Tongue (tissue), 2 donors: ENCODE data around the gene ZNF385A. TPM values are rescaled to one million over a fixed set of nuclear protein-coding genes. Genes with fewer than 3 reads are reported as not detected.
A peak's percentile ranks its signal among the peaks of the same experiment; 100 is the strongest.

Source experiments
- DNase-seq: peaks from one replicate; pipeline ENCODE4 v3.0.0-alpha.2; 2015
- total RNA-seq: library from RNA; depleted of rRNA; stranded (reverse); fragments of >200 nt; gene quantifications from one replicate; pipeline ENCODE4 v1.2.3, GENCODE V29; 2014

ZNF385A gene
- total RNA-seq, 1 donor from 2014 or later: 30.4 TPM

DNA sequence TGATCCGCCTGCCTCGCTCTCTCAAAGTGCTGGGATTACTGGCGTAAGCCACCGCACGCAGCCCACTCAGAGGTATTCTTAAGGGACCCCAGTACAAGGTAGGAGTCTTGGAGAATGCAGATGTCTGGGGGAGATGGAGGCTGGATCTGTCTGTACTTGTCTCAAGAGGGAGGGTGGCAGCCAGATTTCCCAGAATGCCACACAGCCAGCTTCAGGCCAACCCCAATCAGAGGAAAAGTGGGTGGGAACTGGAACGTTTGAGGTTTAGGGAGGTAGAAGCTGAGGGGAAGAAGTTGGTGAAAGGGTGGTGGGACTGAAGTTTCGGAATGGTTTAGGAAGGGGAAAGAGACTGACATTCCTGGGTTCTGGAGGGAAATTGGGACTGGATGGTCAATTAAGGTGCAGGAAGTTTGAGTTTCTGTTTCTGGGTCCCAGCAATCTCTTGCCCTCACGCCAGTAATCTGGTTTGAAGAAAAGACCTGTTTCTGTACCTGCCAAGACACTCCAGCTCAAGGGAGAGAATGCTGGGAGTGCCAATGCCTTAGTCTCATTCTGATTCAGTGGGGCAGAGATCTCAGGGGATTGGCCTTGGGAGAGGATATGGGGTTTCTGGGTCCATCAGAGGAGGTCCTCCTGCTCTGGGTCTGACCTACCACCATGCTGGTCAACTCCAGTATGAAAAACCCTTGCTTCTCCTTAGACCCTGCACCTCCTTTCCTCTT lies 8.1 kb upstream of the ZNF385A start:
- DNase-seq: no peak

DNA sequence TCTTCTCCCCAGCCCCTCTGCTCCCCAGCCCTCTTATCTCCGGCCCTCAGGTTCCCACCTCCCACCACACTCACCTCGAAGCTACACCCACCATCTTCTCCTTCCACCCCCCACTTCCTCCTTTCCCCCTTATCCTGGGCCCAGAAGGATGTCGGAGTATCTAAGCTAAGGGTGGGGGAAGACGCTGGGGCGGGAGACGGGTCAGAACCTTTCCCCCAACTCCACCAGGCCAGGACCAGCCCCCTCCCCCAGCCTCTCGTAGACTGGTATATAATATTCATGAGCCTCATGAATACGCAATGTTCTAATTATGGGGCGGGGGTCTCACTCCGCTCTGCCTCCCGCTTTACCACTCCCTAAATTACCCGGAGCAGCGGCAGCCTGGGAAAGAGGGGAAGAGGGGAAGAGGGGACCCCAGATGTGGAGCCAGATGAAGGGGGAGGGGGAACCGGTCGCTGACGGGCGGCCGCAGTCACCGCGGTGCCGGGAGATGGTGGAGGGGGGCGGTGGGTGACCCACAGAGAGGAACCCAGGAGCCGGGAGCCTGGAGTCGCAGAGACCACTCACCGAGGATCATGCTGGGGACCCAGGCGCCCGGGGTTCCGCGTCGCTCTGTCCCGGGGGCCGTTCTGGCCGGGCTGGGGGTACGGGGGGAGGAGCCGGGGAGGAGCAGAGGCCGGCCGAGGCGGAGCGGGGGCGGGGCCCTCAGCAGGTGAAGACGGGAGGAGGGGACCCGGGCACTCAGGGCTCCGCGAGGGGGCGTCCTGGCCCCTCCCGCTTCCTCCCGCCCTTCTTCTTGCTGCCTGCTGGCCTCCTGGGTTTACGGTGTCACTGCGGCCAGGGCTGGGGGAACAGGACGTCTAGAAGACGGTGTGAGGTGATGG lies 6.4 kb upstream of the ZNF385A start:
- DNase-seq: peak; percentile 65

DNA sequence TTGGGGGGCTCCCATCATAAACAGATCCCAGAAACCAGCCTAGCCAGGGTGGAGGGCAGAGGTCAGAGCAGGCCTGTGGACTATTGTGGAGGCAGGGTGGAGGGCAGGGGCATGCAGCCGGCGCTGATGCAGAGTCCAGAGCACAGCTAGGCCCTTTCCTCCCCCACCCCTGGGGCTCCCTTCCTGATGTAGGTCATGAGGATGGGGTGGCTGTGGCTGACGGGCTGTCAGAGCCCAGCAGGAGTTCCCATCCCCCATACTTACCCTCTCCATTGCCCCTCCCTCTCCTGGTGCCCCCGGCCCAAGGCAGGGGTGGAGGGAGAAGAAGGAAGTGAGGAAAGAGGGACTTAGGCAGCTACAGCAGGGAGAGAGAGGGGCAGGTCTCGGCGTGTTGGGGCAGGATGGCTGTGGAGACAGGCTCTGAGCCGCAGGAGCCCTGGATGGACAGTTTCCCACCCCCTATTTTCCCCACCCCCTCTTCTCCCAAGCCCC lies 5.7 kb upstream of the ZNF385A start:
- DNase-seq: no peak

DNA sequence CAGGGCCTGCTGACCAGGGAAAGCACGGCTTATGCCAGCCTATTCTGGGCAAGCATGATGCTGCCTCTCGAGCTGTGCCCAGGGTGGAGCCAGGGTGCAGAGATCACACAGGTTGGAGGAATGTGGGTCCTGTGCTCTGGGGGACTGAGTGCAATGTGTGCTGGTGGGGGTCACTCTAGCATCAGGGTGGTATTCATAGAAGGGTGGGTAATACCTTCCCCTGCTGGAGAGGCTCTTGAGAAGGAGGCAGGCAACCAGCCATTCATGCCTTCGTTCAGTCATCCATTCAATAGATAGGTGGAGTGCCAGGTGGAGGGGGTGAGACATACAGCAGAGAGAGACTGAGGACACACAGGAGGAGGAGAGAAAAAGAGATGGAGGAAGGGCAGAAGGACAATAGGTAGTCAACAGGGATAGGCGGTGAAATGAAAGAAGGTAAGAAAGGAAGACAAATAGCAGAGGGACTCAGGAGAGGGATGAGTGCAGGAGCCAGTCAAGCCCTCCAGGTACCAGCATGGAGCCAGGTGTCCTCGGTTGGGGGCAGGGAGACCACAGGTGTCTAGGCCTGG lies 5.2 kb upstream of the ZNF385A start:
- DNase-seq: no peak

DNA sequence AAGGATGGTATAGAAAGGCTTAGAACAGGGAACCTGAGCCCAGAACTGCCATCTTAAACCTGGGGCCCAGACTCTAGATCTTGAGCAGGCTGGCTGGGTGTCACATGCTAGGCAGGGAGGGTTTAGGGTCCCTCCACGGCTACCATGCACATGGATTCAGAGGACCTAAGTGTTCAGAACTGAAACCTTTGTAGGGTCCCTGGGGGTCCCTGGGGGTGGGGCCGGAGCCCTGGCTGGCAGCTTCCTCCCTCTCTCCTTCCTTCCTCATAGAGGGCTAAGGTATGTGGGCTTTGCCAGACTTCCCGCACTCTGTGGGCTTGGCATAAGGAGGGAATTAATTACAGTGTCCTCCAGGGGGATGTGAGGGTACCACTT lies 4.6 kb upstream of the ZNF385A start:
- DNase-seq: no peak

DNA sequence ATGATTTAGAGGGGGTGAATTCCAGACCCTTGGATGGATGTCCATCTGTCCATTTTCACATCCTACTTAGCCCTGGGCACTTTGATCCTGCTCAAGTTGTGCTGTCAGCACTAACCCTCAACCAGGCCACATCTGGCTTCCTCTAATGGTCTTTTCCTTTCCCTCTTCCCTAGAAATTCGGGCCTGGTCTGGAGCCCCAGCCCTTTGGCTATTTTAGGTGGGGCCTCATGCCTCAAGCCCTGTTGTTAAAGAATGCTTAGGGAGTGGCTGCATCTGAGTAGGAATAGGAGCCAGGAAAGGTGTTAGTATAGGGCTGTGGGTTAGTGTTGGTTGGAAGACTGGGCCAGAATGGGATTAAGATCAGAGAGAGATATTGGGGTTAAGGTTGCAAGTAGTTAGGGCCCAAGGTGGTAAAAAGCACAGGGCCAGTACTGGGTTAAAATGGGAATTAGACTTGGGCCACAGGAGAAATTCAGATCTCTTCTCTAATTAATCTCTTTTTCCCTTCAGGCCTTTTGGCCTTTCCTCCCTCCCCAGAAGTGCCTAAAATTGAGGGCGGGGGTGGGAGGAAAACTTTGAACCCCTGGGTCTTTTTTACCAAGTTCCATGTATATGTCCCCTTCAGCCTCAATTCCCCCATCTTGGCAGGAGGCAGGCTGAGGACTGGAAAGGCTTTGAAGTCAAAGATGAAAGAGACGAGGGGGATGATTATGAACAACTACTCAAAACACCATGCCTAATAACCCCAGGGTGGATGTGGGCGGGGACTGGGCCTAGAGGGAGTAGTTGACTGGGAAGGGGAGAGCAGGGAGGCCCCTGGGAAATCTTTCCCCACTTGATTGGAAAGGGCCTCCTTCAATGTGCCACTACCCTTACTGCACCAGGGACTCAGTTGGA lies 4.0 kb upstream of the ZNF385A start:
- DNase-seq: no peak

DNA sequence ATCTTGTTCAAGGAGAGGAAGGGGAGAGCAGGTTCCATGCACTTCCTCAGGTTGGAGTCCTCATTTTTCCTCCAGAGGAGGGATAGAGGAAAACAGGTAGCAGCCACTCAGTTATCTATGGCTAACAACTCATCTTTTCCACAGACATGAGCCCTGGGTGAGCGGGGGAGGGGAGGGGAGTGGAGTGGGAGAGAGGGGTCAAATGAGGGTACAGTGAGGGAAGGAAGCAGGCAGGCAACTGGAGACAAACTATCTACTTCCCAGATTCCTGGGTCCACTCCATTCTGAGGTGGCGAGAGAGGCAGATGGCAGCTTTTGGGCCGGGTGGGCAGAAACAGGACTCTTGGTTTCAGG lies 2.6 kb upstream of the ZNF385A start:
- DNase-seq: no peak

DNA sequence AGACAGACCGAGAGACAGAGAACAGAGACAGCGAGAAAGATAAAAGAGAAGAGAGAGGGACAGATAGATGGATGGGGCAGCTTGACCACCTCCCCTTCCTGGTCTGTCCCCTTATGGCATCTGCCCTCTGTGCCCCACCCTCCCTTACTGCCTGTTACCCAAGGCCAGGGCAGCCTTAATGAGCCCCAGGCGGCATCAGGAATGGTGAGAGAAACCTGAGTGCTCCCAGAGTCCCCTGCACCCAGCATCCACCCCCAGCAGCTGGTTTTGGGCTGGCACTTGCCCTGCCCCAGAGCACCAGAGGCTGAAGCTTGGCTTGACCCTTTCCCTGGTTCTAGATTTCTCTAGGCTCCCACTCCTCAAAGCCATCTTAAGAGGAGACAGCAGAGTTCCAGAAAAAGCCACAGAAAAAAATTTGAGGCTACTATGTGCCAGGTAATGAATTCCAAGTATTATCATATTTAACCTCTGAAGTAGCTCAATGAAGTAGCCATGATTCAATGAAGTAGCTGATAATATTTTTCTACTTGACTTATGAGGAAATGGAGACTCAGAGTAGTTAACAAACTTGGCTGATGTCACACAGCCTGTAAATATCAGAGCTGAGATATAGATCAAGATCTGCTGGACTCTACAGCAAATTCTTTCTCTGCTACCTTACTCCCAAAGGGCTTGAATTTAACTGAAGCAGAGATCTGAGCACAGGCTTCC lies 2.0 kb upstream of the ZNF385A start:
- no peak for DNase-seq

DNA sequence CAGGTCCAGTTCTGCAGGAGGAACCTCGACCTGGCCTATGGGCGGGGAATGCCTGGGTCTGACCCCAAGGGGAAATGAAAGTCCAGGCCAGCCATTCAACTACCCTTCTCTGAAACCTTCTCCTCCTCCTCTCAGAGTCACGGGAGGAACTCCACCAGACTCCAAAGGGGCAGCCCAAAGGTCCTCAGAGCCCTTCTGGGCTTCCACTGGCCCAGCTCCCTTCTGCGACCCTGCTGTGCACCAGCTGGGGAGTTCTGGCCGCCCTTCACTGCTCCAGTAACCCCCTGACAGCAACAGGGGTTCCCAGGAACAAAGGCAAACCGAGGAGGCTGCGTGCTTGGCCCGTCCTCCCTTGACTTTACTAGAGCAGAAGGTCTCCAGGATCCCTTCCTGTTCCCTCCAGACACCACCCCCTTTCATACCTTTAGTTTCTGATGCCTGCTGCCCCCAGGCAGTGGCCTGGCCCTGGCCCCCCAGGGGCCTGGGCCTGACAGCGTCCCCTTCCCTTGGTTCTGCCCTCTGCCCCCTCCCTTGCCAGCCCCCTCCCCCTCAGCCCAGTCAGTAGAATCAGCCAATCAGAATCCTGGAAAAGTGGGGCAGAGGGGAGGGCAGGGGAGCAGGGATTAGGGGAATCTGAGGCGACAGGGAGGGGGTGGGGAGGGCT lies 850 bp upstream of the ZNF385A start:
- peak; percentile 52 for DNase-seq

DNA sequence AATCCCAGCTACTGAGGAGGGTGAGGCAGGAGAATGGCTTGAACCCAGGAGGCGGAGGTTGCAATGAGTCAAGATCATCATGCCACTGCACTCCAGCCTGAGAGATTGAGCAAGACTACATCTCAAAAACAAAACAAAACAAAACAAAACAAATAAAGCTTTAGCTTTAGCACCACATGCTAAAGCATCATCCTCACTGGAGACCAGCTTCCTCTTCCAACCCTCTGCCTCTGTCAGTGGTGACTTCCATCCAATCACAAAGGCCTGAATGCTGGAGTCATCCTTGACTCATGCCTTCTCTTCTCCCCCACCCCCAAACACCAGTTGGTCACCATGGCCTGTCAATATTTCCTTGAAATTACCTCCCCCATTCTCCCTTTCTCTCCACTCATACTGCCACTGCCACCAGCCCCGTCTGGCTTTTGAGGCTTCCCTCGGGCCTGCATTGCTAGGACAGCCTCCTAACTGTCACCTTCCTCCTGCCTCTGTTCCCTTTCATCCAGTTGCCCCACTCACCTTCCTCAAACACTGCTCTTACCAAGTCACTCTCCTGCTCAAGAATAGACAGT lies 1.4 kb downstream of the ZNF385A start:
- no peak for DNase-seq

DNA sequence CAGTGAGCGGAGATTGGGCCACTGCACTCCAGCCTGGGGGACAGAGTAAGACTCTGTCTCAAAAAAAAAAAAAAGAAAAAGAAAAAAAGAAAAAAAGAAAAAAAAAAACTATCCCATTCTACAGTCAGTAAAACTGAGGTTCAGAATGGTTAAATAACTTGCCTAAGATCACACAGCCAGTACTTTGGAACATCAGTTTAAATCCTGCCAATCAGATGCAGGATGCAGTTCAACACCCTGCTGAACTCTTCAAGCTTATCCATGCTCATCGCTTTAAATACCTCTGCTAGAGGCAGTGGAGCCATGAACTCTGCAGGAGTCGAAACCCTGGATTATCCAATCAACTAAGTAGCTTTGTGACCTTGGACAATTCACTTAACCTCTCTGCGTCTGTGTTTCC lies 3.4 kb downstream of the ZNF385A start:
- DNase-seq: no peak

DNA sequence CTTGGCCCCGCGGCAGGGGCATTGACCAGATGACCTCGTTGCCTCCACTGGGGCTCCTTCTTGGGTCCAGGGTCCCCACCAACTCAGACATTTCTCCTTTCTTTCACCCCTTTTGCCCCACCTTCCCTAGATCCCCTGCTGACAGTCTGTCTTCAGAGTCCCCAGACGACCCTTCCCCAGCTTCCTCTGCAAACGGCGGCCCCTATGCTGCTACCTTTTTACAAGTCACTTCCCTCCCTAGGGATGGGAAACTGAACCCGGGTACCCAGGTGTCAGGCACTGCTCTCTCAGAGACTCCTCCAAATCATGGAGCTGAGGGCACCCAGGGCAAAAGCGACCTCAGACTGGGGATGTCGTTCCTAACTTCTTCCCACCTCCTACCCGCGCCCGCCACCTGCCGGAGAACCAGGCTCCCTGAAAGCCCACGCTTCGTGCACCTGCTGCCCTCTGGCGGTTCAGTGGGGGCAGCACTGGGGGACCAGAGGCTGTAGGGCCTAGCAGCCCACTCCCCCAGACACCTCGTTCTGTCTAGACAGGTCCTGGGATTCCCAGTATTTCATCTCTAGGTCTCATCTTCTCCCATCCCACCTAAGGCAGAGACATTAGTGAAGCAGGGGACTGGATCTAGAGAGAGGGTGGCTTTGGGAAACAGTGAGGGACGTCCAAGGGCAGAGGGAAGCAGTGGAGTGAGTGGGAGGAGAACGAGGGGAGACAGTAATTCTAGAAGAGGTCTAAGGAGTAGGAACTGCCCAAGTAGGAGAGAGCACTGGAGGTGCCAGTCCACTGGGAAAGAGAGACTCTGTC lies 4.9 kb downstream of the ZNF385A start:
- peak; percentile 96 for DNase-seq

DNA sequence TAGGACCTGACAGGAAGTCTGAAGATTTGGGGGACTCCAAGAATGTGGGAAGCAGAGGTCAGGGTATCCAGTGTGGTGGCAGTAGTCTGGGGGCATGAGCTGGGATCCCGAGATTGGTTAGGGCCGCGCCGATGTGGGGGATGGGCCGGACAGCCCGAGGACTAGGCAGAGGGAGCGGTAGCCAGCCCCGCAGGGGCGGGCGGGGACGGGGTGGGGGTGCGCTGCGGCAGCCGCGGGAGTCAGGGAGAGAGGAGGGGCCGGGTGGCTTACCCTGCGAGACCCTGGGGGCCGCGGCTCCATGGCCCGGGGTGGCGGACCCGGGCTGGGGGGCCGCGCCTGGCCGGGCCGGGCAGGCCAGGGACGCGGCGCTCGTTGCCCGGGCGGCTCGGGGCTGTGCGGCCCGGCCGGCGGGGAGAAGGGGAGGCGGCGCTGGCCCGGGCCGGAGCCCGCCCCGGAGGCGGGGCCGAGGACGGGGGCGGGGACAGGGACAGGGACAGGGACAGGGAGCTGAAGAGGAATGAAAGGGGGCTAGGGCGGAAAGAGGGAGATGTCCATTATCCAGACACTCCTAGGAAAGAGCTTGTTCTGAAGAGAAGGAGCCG lies 5.6 kb downstream of the ZNF385A start:
- DNase-seq: peak; percentile 73

DNA sequence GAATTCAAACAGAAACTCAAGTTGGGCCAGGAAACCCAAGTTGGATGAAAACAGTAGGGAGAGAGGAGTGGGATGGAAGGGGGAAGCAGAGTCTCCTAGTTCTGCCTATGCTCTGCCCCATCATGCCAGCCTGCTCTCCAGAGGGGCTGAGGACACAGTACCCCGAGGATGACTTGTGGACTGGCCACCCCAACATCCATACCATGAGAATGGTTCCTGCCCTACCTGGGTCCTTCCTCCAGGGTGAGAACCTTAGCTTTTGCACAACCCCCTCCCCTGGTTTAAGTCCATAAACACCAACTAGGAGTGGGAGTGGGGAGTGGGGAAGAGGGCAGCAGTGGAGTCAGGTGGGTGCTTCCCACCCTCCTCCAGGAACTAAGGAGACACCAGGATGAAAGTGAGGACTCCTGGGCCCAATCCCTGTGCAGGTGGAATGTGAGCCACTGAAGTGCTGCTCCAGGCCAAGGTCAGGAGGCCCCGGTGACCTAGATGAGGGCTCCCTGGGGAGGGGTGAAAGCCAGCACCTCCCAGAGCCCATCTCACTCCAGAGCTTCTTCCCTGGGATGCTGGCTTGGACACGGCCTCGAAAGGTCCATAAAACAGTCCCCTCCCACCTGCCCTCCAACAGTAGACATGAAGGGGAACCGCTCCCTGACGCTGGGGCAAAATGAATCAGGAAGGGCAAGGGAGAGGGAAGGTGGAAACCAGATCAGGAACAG lies 6.6 kb downstream of the ZNF385A start:
- no peak for DNase-seq

DNA sequence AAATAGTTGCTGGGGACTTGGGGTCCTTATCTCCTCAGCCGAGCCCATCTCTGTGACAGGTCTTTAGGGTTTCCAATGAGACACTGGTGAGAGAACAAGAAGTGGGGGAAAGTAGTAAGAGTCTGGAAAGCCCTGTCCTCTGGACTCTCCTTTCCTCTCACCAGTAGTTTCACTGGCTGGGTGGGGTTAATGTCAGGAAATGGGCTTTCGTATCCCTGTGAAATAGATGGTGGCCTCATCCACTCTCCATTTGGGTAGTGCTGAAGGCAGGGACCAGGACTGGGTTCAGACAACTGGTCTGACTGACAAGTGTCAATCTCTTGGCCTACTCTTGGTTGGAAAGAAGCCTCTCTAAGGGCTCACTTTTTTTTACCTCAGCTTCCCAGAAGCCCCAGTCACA lies 7.5 kb downstream of the ZNF385A start:
- DNase-seq: no peak

DNA sequence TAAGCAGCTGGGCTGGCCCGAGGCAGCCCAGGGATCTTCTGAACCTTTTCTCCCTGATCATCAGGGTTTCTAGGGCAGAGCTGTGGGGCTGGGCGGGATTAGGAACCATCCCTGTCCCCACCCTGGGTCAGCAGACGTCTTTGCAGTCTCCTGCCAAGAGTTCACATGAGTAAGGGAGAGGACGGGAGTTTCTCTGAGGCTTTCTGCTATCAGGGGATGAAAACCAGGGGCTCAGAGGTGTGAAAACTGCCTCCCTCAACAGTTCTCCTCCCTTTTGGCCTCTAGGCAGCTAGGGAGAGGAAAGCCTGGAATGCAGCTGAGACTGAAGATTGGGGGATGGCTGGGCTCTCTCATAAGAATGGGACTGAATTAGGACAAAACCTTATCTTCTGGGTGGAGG lies 7.9 kb downstream of the ZNF385A start:
- DNase-seq: no peak

DNA sequence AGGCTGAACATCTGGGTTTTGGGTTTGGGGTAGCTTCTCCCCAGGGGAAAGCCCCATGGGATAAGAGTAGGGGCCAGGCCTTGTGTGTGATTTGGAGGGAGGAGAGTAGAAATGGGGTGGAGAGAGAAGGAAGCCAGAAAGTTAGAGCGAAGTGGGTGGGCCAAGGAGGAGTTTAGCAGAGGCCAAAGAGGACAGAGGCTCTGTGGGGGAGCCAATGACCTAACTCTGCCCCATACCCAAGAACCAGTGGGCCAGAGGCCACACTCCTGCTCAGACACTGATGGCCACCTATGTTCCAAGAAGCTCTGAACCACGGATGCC lies 9.3 kb downstream of the ZNF385A start:
- no peak for DNase-seq

DNA sequence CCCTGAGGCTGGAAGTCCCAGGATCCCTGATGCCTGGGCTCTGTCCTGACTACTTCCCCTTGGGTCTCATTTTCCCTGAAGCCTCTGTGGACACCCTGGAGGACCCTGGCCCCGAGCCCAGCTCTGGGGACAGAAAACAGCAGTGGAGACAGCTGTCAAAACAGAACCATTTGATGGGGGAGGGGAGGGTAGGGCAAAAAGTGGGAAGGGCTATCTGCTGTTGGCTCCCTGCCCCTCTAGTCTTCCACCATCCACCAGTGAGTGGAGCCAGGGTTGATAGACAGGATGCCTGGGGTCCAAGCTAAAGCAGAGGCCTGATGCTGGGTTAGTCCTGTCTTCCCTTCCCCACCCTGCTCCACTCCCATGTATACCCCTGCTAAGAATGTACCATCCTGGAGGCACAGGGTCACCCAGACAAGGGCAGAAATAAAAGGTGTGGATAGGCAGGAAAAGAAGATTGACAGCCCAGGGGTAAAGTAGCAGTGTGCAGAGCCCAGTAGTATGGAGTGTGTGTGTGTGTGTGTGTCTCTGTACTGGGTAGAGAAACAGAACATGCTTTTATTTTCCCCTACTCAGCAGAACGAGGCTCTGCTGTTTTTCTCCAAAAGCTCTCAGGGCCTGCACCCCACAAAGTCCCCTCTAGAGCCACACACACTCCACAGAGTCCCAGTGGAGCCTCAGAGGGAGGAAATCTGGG lies 9.8 kb downstream of the ZNF385A start:
- DNase-seq: peak; percentile 81
